Activated CD8-positive, alpha-beta T cell treated with anti-CD3 and anti-CD28 coated beads for 36 hours (primary cell): ENCODE results near the gene CCND2. TPM values are rescaled to one million over a fixed set of nuclear protein-coding genes. Genes with fewer than 3 reads are reported as not detected.
"Not testable (repeated sequence)": the region's sequence is repeated elsewhere in the genome, so short reads cannot be mapped to it uniquely, and the experiment has no call there.

Experiments
- ATAC-seq: fragments of 200-7000 bp; cut with Tn5 transposase; one replicate; pipeline ENCODE4 v1.10.0; 2021; ENCODE audit warnings: mild to moderate bottlenecking, moderate library complexity
- CTCF ChIA-PET: fragments of 350-600 bp; sonication (Branson Sonifier 250); formaldehyde crosslinking; loops from one replicate; lab custom pipeline; 2021; ENCODE audit warnings: antibody characterized with exemption; lab: Charles Lee
- POLR2A ChIA-PET: fragments of 350-600 bp; sonication (Branson Sonifier 250); formaldehyde crosslinking; loops from one replicate; lab custom pipeline; 2021; ENCODE audit warnings: antibody characterized with exemption; lab: Charles Lee
- DNase-seq: peaks from one replicate; pipeline ENCODE4 v3.0.0-alpha.2; 2020
- H3K27ac Mint-ChIP-seq: one replicate; pipeline ENCODE4 v1.8.0; 2021; ENCODE audit warnings: mild to moderate bottlenecking, mixed read lengths
- H3K27me3 Mint-ChIP-seq: one replicate; pipeline ENCODE4 v1.8.0; 2021; ENCODE audit warnings: mixed read lengths
- H3K36me3 Mint-ChIP-seq: one replicate; pipeline ENCODE4 v1.8.0; 2021; ENCODE audit warnings: low read depth, mixed read lengths
- H3K4me1 Mint-ChIP-seq: one replicate; pipeline ENCODE4 v1.8.0; 2021; ENCODE audit warnings: low read depth, mixed read lengths
- H3K4me3 Mint-ChIP-seq: one replicate; pipeline ENCODE4 v1.8.0; 2021; ENCODE audit warnings: mild to moderate bottlenecking, moderate library complexity, mixed read lengths
- H3K9me3 Mint-ChIP-seq: one replicate; pipeline ENCODE4 v1.8.0; 2021; ENCODE audit warnings: mixed read lengths
- intact Hi-C: fragments of 100-400 bp; cut with micrococcal nuclease; formaldehyde crosslinking; loops from one replicate; pipeline ENCODE4 v1.10.0; 2022
- total RNA-seq, 2 experiments: library from RNA; stranded (reverse); gene quantifications; one replicate each; pipeline ENCODE4 v1.2.3, GENCODE V29; 2021
- TF ChIP-seq, protein P1 (sequence below): fragments of 200-600 bp; IDR thresholded peaks from one replicate; pipeline ENCODE4 v1.8.0; 2022; ENCODE audit warnings: antibody characterized with exemption, mild to moderate bottlenecking

The CCND2 gene
- total RNA-seq, 2 experiments from 2014 or later, result 617 to 639 TPM

DNA sequence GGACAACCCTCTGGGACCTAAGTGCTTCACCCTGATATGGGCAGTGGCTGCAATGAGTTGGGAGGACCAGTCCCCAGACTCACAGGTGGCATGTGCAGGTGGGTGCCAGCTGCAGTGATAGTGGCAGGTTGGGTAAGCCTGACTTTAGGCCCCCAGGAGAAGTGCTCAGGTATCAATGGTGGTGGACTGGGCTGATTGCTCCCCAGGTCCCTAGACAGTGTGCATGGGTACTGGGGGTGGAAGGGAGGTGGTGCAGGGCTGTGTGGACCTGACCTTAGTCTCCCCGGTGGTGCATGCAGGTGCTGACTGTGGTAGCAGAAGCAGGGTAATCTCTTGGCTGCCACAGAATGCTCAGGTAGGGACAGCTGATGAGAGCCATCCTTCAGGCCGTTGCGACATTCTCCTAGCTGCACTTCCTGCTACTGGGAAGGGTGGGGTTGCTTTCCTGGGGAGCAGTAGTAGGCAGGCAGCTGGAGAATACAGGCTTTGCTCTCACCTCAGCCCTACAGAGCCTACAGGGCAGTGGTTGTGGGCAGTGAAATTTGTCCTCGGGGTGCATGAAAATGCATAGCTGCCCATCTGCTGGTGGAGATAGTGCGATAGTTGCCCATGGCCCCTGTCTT is 33.3 kb upstream of the CCND2 start:
- H3K4me1 Mint-ChIP-seq, result no peaks in the 10 kb centered on the region
- POLR2A ChIA-PET, result interaction anchor here (1.0 kb wide), 1 partner anchor 9 kb away, joined by 3 read pairs; no protein-coding TSS in a partner anchor
- peaks cover 6% of the 10 kb centered on the region for H3K36me3 Mint-ChIP-seq
- no peak overlapping the region for H3K27ac Mint-ChIP-seq
- intact Hi-C loops, result no loop called here
- H3K9me3 Mint-ChIP-seq, result peaks cover 25% of the 10 kb centered on the region
- ATAC-seq, result no peak
- CTCF ChIA-PET, result interaction anchor here (1.5 kb wide), 1 partner anchor 37 kb away, joined by 3 read pairs; no protein-coding TSS in a partner anchor
- TF ChIP-seq, protein P1, sequence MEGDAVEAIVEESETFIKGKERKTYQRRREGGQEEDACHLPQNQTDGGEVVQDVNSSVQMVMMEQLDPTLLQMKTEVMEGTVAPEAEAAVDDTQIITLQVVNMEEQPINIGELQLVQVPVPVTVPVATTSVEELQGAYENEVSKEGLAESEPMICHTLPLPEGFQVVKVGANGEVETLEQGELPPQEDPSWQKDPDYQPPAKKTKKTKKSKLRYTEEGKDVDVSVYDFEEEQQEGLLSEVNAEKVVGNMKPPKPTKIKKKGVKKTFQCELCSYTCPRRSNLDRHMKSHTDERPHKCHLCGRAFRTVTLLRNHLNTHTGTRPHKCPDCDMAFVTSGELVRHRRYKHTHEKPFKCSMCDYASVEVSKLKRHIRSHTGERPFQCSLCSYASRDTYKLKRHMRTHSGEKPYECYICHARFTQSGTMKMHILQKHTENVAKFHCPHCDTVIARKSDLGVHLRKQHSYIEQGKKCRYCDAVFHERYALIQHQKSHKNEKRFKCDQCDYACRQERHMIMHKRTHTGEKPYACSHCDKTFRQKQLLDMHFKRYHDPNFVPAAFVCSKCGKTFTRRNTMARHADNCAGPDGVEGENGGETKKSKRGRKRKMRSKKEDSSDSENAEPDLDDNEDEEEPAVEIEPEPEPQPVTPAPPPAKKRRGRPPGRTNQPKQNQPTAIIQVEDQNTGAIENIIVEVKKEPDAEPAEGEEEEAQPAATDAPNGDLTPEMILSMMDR, result no peak
- H3K4me3 Mint-ChIP-seq, result no peak overlapping the region
- no peak for DNase-seq
- peaks cover 11% of the 10 kb centered on the region for H3K27me3 Mint-ChIP-seq

DNA sequence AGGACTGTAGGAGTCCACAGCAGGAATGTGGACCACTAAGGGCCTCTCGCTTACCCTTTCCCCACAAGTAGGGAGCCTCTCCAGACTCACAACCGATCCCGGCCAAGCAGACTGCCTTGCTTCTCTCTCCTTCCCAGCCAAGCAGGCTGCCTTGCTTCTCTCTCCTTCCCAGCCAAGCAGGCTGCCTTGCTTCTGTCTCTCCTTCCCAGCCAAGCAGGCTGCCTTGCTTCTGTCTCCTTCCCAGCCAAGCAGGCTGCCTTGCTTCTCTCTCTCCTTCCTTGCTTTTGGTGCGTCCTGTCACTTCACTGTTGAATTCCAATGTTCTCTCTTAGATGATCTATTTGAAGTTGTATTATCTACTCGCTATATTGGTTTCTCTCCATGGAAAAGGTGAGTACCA is 32.6 kb upstream of the CCND2 start:
- Mint-ChIP-seq H3K4me3 (no peak overlapping the region), H3K4me1 (no peaks in the 10 kb centered on the region), H3K27ac (no peak overlapping the region), H3K36me3 (peaks cover 6% of the 10 kb centered on the region), H3K27me3 (peaks cover 11% of the 10 kb centered on the region), H3K9me3 (peaks cover 25% of the 10 kb centered on the region)
- DNase-seq (no peak), ATAC-seq (no peak)
- POLR2A ChIA-PET, result no interaction called here
- CTCF ChIA-PET, result interaction anchor here (1.1 to 1.5 kb wide), 2 partner anchors 36 to 37 kb away, joined by 3 read pairs; no protein-coding TSS in a partner anchor
- intact Hi-C loops, result no loop called here
- TF ChIP-seq, protein P1, result no peak

DNA sequence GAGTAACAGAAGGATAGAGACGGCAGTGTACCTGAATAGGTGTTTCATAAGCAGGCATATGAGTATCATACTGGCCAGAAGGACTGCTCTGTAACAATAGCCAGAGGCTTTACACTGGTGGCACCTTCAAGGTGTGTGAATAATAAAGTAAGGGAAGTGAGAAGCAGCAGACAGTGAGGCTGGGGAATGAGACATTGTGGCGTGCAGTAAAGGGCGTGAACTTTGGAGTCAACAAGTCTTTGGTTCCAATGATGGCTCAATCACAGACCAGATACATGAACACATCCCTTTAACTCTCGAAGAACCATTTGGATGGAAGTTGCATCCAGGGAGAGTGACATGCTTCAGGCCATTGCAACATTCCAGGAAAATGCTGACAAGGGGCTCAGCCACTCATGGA is 32.0 kb upstream of the CCND2 start:
- ChIA-PET CTCF (interaction anchor here (1.1 to 1.5 kb wide), 2 partner anchors 35 to 37 kb away, joined by 3 read pairs; no protein-coding TSS in a partner anchor), POLR2A (interaction anchor here (1.5 kb wide), 1 partner anchor 96 kb away, joined by 4 read pairs; no protein-coding TSS in a partner anchor)
- DNase-seq (no peak), ATAC-seq (no peak)
- H3K9me3 Mint-ChIP-seq, result peaks cover 25% of the 10 kb centered on the region
- peaks cover 11% of the 10 kb centered on the region for H3K27me3 Mint-ChIP-seq
- H3K4me1 Mint-ChIP-seq, result no peaks in the 10 kb centered on the region
- H3K4me3 Mint-ChIP-seq, result no peak overlapping the region
- TF ChIP-seq, protein P1, result no peak
- peaks cover 6% of the 10 kb centered on the region for H3K36me3 Mint-ChIP-seq
- H3K27ac Mint-ChIP-seq, result no peak overlapping the region
- intact Hi-C loops, result no loop called here

DNA sequence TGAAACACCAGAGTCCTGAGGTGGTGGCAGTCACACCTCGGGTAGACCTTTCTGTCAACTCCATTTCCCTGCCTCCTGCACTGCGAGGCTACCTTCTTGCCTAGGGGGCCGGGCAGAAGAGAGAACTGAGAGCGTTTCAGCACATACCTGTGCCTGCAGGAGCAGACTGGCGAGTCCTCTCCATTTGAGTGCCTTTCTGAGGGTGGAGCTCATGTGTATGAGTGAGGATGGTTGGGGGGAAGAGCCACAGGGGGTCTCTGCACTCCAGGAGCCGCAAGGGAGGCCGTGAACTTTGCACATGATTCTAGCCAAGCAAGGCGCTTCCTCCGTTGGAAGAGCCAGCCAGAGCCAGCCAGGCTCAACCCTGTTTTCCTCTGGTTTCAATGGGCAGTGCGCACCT is 31.0 kb upstream of the CCND2 start:
- intact Hi-C loops, result no loop called here
- Mint-ChIP-seq H3K27me3 (peaks cover 7% of the 10 kb centered on the region), H3K27ac (no peak overlapping the region), H3K4me1 (no peaks in the 10 kb centered on the region), H3K9me3 (peaks cover 17% of the 10 kb centered on the region), H3K36me3 (peaks cover 6% of the 10 kb centered on the region), H3K4me3 (no peak overlapping the region)
- no peak for ATAC-seq
- ChIA-PET CTCF (no interaction called here), POLR2A (interaction anchor here (1.5 kb wide), 1 partner anchor 97 kb away, joined by 4 read pairs; no protein-coding TSS in a partner anchor)
- TF ChIP-seq, protein P1, result no peak
- DNase-seq, result no peak

DNA sequence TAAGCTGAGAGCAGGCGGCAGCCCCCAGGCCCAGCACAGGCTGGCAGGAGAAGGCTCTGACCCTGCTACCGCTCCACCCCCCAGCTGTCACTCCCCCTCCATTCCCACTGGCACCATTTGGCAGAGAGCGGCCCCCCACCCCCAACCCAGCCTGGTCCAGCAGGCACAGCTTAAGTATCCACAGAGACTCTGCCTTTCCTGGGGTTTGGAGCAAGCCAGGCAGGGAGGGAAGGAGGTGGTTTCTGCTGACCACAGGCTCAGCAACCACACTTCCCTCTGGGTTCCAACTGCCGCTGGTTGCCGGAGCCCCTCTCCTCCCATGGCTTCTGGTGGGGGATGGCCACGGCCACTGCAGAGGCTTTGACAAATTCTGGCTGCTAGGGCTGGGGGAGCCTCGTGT is 30.5 kb upstream of the CCND2 start:
- H3K9me3 Mint-ChIP-seq, result peaks cover 14% of the 10 kb centered on the region
- TF ChIP-seq, protein P1, result no peak
- ChIA-PET CTCF (no interaction called here), POLR2A (interaction anchor here (1.5 kb wide), 1 partner anchor 97 kb away, joined by 4 read pairs; no protein-coding TSS in a partner anchor)
- no peaks in the 10 kb centered on the region for H3K4me1 Mint-ChIP-seq
- intact Hi-C loops, result no loop called here
- no peak for ATAC-seq
- peaks cover 7% of the 10 kb centered on the region for H3K27me3 Mint-ChIP-seq
- H3K36me3 Mint-ChIP-seq, result peaks cover 6% of the 10 kb centered on the region
- DNase-seq, result no peak
- no peak overlapping the region for H3K27ac Mint-ChIP-seq
- H3K4me3 Mint-ChIP-seq, result no peak overlapping the region

DNA sequence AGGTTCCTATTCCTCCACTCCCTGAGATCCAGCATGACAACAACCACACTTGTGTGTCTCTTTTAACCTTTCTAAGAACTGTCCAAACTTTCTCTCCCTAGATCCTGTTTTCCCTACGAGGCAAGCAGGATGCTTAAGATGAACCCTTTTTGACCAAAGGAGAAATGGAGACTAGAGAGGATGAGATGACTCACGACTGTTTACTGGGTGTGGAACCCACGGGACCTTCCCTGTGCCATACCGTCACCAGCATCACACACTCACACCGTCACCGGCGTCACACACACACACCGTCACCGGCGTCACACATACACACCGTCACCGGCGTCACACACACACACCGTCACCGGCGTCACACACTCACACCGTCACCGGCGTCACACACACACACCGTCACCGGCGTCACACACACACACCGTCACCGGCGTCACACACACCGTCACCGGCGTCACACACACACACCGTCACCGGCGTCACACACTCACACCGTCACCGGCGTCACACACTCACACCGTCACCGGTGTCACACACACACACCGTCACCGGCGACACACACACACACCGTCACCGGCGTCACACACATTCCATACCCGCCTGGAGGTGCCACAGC is 30.0 kb upstream of the CCND2 start:
- CTCF ChIA-PET, H3K4me1 Mint-ChIP-seq, H3K36me3 Mint-ChIP-seq, H3K9me3 Mint-ChIP-seq, H3K27ac Mint-ChIP-seq, H3K27me3 Mint-ChIP-seq, DNase-seq, POLR2A ChIA-PET, ATAC-seq, intact Hi-C loops, H3K4me3 Mint-ChIP-seq: not testable (repeated sequence)
